Epithelial cell of esophagus (primary cell): ENCODE data around the gene TDP2.
"Not testable (repeated sequence)": the region's sequence is repeated elsewhere in the genome, so short reads cannot be mapped to it uniquely, and the experiment has no call there.

Source experiments
- DNase-seq: peaks from one replicate; pipeline ENCODE4 v3.0.0; 2010; ENCODE audit warnings: low read depth
- H3K4me3 ChIP-seq: 2 replicates; pipeline ENCODE4 v1.5.1; 2011; ENCODE audit warnings: mild to moderate bottlenecking, low read length, control low read depth
- CTCF ChIP-seq: IDR thresholded peaks from 2 replicates; pipeline ENCODE4 v1.5.1; 2011; ENCODE audit warnings: low read depth, mild to moderate bottlenecking, low read length, control low read depth, inconsistent platforms; ENCODE audit not compliant: insufficient read depth; ENCODE audit errors: missing control alignments

Gene TDP2

GRCh38 chr6:24644377-24644776, 22.3 kb downstream of the TDP2 start:
- no peak for DNase-seq
- TF ChIP-seq CTCF, result no peak
- H3K4me3 ChIP-seq, result no peak overlapping the region

- no peak overlapping the region for H3K4me3 ChIP-seq
- DNase-seq, result no peak
- TF ChIP-seq CTCF, result no peak
Measured at GRCh38 chr6:24643920-24644319, 22.8 kb downstream of the TDP2 start.

- no peak for DNase-seq
- TF ChIP-seq CTCF, result no peak
Measured at GRCh38 chr6:24642061-24642460, 24.6 kb downstream of the TDP2 start.

GRCh38 chr6:24640631-24641030, 26.1 kb downstream of the TDP2 start:
- not testable (repeated sequence) for H3K4me3 ChIP-seq, DNase-seq

More at GRCh38 chr6:24642061-24642460, 24.6 kb downstream of the TDP2 start:
- H3K4me3 ChIP-seq, result no peak overlapping the region

GRCh38 chr6:24640166-24640565, 26.5 kb downstream of the TDP2 start:
- no peak for TF ChIP-seq CTCF
- H3K4me3 ChIP-seq, result no peak overlapping the region
- no peak for DNase-seq

GRCh38 chr6:24636681-24637080, 30.0 kb downstream of the TDP2 start:
- DNase-seq, result no peak
- TF ChIP-seq CTCF, result no peak
- no peak overlapping the region for H3K4me3 ChIP-seq

GRCh38 chr6:24632573-24632972, 34.1 kb downstream of the TDP2 start:
- no peak overlapping the region for H3K4me3 ChIP-seq
- TF ChIP-seq CTCF, result no peak
- DNase-seq, result no peak

- H3K4me3 ChIP-seq, result no peak overlapping the region
- no peak for DNase-seq
- no peak for TF ChIP-seq CTCF
Measured at GRCh38 chr6:24631671-24632070, 35.0 kb downstream of the TDP2 start.
